PC-3 (cell line): Measurements from ENCODE around the gene CYTIP.

Source experiments
- EZH2 ChIP-seq: fragments of 300-600 bp; sonication (generic); IDR thresholded peaks from one replicate; pipeline ENCODE4 v1.6.1; 2017; ENCODE audit warnings: antibody characterized with exemption, mild to moderate bottlenecking, low read length; ENCODE audit not compliant: unreplicated experiment
- EZH2phosphoT487 ChIP-seq: fragments of 300-600 bp; sonication (generic); IDR thresholded peaks from 2 replicates; pipeline ENCODE4 v1.6.1; 2018; ENCODE audit warnings: mild to moderate bottlenecking, antibody characterized with exemption, low read length, borderline replicate concordance
- TF ChIP-seq, protein P1 (sequence below): fragments of 300-600 bp; sonication (generic); conservative IDR thresholded peaks from 2 replicates; pipeline ENCODE4 v1.5.1; 2017; ENCODE audit warnings: antibody characterized with exemption, low read depth, mild to moderate bottlenecking, low read length

DNA sequence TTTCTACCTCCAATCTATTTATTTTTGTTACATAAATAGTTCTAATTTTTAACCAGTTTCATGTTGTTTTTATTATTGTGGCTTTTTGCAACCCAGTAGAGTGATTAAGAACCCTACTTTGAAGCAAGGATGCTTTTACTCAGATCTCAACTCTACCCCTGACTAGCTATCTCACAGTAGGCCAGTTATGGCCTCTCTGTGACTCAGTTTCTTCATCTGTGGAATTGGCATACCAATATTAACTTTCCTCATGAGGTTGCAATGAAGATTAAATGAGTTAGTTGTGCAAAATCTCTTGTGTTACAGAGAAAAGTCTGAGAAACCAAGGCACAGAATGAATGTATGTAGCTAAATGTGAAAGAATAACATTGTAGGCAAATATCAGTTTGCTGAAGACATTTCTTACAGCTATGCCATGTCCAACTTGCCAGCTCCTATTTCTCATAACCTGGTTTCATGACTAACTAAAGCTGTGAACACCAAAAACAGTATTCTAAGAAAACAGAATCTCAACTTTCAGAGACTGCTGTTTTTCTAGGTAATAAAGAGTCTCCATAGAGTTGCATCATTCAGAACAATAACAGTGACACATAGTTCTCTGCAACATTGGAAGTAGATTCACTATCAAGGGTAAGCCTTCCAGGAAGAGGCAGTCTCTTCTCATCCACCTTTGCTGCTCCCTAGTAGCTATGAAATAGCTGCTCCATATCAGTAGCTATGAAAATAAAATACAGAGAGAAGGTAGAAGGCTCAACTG is 33.2 kb upstream of the CYTIP start:
- TF ChIP-seq, protein P1, sequence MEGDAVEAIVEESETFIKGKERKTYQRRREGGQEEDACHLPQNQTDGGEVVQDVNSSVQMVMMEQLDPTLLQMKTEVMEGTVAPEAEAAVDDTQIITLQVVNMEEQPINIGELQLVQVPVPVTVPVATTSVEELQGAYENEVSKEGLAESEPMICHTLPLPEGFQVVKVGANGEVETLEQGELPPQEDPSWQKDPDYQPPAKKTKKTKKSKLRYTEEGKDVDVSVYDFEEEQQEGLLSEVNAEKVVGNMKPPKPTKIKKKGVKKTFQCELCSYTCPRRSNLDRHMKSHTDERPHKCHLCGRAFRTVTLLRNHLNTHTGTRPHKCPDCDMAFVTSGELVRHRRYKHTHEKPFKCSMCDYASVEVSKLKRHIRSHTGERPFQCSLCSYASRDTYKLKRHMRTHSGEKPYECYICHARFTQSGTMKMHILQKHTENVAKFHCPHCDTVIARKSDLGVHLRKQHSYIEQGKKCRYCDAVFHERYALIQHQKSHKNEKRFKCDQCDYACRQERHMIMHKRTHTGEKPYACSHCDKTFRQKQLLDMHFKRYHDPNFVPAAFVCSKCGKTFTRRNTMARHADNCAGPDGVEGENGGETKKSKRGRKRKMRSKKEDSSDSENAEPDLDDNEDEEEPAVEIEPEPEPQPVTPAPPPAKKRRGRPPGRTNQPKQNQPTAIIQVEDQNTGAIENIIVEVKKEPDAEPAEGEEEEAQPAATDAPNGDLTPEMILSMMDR: no peak
- TF ChIP-seq EZH2 (no peak), EZH2phosphoT487 (no peak)
